ENCODE measurements around the gene CABP7.

Gene CABP7

GRCh38 chr22:29737251-29738117, 17.7 kb downstream of the CABP7 start:
- FAIRE-seq (no peak), DNase-seq (ENCODE audit: insufficient read length, low spot score) (no peak)
- no peak for TF ChIP-seq POLR2A (IDR thresholded peaks at IDR 0.05; ENCODE audit: low read depth, low read length)

- TF ChIP-seq POLR2A (IDR thresholded peaks at IDR 0.05; ENCODE audit: low read depth, low read length): no peak
- no peak for DNase-seq (ENCODE audit: insufficient read length, low spot score)
- no peak for FAIRE-seq
These were observed 18.5 kb downstream of the CABP7 start for GRCh38 chr22:29738118-29738815.

- DNase-seq (ENCODE audit: insufficient read length, low spot score) (no peak), FAIRE-seq (no peak)
- no peak for TF ChIP-seq POLR2A (IDR thresholded peaks at IDR 0.05; ENCODE audit: low read depth, low read length)
These were observed 19.6 kb downstream of the CABP7 start for GRCh38 chr22:29739346-29739875.

GRCh38 chr22:29740216-29740615, 20.4 kb downstream of the CABP7 start:
- no peak for TF ChIP-seq POLR2A (IDR thresholded peaks at IDR 0.05; ENCODE audit: low read depth, low read length)
- FAIRE-seq (no peak), DNase-seq (ENCODE audit: insufficient read length, low spot score) (no peak)

- DNase-seq (ENCODE audit: insufficient read length, low spot score): no peak
- TF ChIP-seq POLR2A (IDR thresholded peaks at IDR 0.05; ENCODE audit: low read depth, low read length): no peak
- FAIRE-seq: no peak
These were observed 22.1 kb downstream of the CABP7 start for GRCh38 chr22:29741926-29742325.

GRCh38 chr22:29742326-29742725, 22.5 kb downstream of the CABP7 start:
- TF ChIP-seq POLR2A (IDR thresholded peaks at IDR 0.05; ENCODE audit: low read depth, low read length): no peak
- DNase-seq (ENCODE audit: insufficient read length, low spot score): no peak
- no peak for FAIRE-seq

- no peak for FAIRE-seq
- no peak for DNase-seq (ENCODE audit: insufficient read length, low spot score)
- TF ChIP-seq POLR2A (IDR thresholded peaks at IDR 0.05; ENCODE audit: low read depth, low read length): no peak
These were observed 25.1 kb downstream of the CABP7 start for GRCh38 chr22:29744902-29745301.

GRCh38 chr22:29747832-29748231, 28.0 kb downstream of the CABP7 start:
- DNase-seq (ENCODE audit: insufficient read length, low spot score) (no peak), FAIRE-seq (no peak)
- no peak for TF ChIP-seq POLR2A (IDR thresholded peaks at IDR 0.05; ENCODE audit: low read depth, low read length)

GRCh38 chr22:29748248-29748893, 28.6 kb downstream of the CABP7 start:
- no peak for FAIRE-seq
- no peak for TF ChIP-seq POLR2A (IDR thresholded peaks at IDR 0.05; ENCODE audit: low read depth, low read length)
- DNase-seq (ENCODE audit: insufficient read length, low spot score): no peak

- no peak for FAIRE-seq
- no peak for TF ChIP-seq POLR2A (IDR thresholded peaks at IDR 0.05; ENCODE audit: low read depth, low read length)
- no peak for DNase-seq (ENCODE audit: insufficient read length, low spot score)
These were observed 30.2 kb downstream of the CABP7 start for GRCh38 chr22:29750029-29750428.

- DNase-seq (ENCODE audit: insufficient read length, low spot score) (no peak), FAIRE-seq (no peak)
- TF ChIP-seq POLR2A (IDR thresholded peaks at IDR 0.05; ENCODE audit: low read depth, low read length): no peak
These were observed 31.0 kb downstream of the CABP7 start for GRCh38 chr22:29750559-29751538.

- FAIRE-seq (no peak), DNase-seq (ENCODE audit: insufficient read length, low spot score) (no peak)
- TF ChIP-seq POLR2A (IDR thresholded peaks at IDR 0.05; ENCODE audit: low read depth, low read length): no peak
These were observed 31.9 kb downstream of the CABP7 start for GRCh38 chr22:29751669-29752068.

Data from H54 (cell line).